ENCODE data around the gene SOX10. TPM values are rescaled to one million over a fixed set of nuclear protein-coding genes. Genes with fewer than 3 reads are reported as not detected.

The SOX10 gene
- total RNA-seq, 4 donors from 2014 or later: 2.5 TPM; not detected in 3

- DNase-seq (ENCODE audit: low spot score): no peak
- no peak for ATAC-seq (ENCODE audit: low FRiP score)
- TF ChIP-seq CTCF (IDR thresholded peaks at IDR 0.05): no peak
Measured at GRCh38 chr22:37991731-37992442, 7.5 kb upstream of the SOX10 start.

GRCh38 chr22:37990862-37991261 lies 6.5 kb upstream of the SOX10 start:
- ATAC-seq (ENCODE audit: low FRiP score) (no peak), DNase-seq (ENCODE audit: low spot score) (no peak)
- TF ChIP-seq CTCF (IDR thresholded peaks at IDR 0.05): no peak

- no peak for ATAC-seq (ENCODE audit: low FRiP score)
- DNase-seq (ENCODE audit: low spot score): no peak
- TF ChIP-seq CTCF (IDR thresholded peaks at IDR 0.05): no peak
Measured at GRCh38 chr22:37990301-37990700, 5.9 kb upstream of the SOX10 start.

- no peak for ATAC-seq (ENCODE audit: low FRiP score)
- no peak for DNase-seq (ENCODE audit: low spot score)
- TF ChIP-seq CTCF (IDR thresholded peaks at IDR 0.05): no peak
Measured at GRCh38 chr22:37989146-37990045, 5.0 kb upstream of the SOX10 start.

GRCh38 chr22:37986371-37986770 lies 2.0 kb upstream of the SOX10 start:
- TF ChIP-seq CTCF (IDR thresholded peaks at IDR 0.05): no peak
- DNase-seq (ENCODE audit: low spot score) (no peak), ATAC-seq (ENCODE audit: low FRiP score) (no peak)

- DNase-seq (ENCODE audit: low spot score) (no peak), ATAC-seq (ENCODE audit: low FRiP score) (no peak)
- TF ChIP-seq CTCF (IDR thresholded peaks at IDR 0.05): no peak
Measured at GRCh38 chr22:37985751-37986281, 1.5 kb upstream of the SOX10 start.
